Coronary artery (tissue), 2 donors: Measurements from ENCODE around the gene OTOR.

ENCODE experiments used
- DNase-seq: peaks from one replicate; pipeline ENCODE4 v3.0.0-alpha.2; 2017; ENCODE audit warnings: low spot score
- H3K27ac ChIP-seq, 2 donors: fragments of 200-600 bp; sonication (generic); one replicate each; pipeline ENCODE4 v1.5.1; 2016 to 2019
- H3K4me3 ChIP-seq: fragments of 200-600 bp; sonication (generic); 2 replicates; pipeline ENCODE4 v1.5.1; 2016; ENCODE audit warnings: mild to moderate bottlenecking, moderate library complexity
- TF ChIP-seq, protein P1 (sequence below): fragments of 200-600 bp; sonication (generic); IDR thresholded peaks from one replicate; pipeline ENCODE4 v1.5.1; 2019; ENCODE audit warnings: antibody characterized with exemption

The OTOR gene

DNA sequence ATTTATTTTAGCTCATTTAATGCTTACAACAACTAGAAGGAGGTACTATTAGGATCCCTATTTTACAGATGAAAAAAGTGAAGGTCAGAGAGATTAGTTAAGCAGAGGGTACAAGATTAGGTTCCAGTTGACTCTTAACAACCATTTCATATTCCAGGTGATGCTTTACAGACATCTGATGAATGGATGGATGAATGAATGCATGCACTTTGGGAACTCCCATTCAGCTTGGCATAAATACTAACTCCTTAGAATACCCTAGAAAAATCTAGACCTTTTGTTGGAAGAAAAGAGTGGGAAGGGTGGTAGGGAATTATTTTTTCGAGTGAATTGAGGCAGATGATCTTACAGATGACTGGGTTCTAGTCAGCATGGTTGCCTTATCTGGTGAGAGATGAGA is 19.1 kb upstream of the OTOR start:
- DNase-seq, result no peak
- H3K27ac ChIP-seq, result peak overlapping the region in 1 of 2 donors; percentile 68
- TF ChIP-seq, protein P1, sequence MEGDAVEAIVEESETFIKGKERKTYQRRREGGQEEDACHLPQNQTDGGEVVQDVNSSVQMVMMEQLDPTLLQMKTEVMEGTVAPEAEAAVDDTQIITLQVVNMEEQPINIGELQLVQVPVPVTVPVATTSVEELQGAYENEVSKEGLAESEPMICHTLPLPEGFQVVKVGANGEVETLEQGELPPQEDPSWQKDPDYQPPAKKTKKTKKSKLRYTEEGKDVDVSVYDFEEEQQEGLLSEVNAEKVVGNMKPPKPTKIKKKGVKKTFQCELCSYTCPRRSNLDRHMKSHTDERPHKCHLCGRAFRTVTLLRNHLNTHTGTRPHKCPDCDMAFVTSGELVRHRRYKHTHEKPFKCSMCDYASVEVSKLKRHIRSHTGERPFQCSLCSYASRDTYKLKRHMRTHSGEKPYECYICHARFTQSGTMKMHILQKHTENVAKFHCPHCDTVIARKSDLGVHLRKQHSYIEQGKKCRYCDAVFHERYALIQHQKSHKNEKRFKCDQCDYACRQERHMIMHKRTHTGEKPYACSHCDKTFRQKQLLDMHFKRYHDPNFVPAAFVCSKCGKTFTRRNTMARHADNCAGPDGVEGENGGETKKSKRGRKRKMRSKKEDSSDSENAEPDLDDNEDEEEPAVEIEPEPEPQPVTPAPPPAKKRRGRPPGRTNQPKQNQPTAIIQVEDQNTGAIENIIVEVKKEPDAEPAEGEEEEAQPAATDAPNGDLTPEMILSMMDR, result no peak
- H3K4me3 ChIP-seq, result peak overlapping the region; percentile 97

DNA sequence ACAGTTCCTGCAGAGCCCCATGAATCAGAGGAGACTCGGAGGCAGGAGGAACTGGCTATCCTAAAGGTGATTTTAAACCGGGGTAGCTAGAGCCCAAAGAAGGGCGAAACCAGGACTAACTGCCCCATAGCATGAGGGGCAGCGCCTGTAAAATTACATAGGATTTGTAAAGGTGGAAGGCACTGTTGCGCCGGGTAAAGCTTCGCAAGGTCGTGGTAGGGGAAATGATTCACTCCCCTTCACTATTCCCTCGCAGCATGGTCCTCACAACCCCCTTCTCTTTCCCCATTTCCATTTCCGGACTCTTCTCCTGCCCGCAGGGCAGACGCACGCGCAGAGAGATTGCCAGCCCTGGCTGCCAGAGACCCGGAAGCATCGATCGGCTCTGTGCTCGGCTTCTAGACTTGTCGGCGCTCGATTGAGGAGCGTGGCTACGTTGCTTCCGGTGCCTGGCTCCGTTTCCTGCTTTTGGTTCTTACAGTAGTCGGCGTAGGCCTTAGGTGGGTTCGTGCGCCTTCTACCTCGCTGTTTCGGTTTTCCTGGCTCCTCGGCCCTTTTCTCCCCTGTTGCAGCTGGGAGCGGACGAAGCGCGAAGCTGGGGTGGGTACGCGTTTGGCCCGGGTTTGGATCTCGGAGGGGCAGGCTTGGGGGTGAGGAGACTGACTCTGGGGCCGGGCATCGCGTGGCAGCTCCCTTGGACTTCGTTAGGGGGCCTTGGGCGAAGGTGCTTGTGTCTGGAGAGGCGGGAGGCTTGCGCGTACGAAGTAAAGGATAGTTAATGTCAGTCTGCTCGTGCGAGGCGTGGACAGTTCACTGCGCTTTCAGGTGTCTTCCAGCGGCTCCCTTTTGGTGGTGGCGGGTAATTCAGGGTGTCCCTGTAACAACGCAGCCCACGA is 18.3 kb upstream of the OTOR start, which contains the start of gene SNRPB2:
TSS of gene SNRPB2 (plus strand) at position 462 of the 896 bp plus-strand sequence. CDS start 1,677 bp downstream, outside the sequence.
- DNase-seq, result peak; percentile 93
- peak within 1 kb of the TSS; percentile 68 to 73 for H3K27ac ChIP-seq
- peak within 1 kb of the TSS; percentile 97 for H3K4me3 ChIP-seq
- TF ChIP-seq, protein P1, result no peak

DNA sequence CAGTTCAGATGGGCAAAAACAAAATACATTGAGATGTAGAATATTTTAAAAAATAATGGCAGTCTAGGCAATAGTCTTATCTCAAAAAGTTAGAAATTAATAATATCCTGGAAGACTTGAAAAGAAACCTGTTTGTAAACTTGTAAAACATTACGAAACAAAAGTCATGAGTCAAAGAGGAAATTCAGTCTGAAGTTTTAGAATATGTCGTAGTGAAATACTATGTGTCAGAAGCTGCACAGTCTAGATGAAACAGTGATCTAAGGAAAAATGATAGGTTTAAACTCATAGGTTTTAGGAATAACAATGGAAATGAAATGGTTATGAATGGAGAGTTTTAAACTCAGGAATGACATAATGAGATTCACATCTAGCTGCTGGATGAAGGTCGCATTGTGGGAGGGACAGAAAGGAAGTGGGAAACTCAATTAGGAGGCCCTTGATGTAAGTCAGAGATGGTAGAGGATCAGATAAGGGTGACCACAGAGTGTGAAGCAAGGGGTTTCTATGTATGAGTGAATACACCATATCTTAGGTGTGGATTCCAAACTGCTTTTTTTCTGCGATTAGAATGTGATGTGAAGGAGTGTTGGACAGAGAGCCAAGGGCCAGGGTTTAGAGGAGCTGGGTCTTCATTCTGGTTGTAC is 15.5 kb upstream of the OTOR start:
- Histone ChIP-seq H3K27ac (no peak overlapping the region), H3K4me3 (no peak overlapping the region)
- TF ChIP-seq, protein P1, result no peak
- DNase-seq, result no peak

DNA sequence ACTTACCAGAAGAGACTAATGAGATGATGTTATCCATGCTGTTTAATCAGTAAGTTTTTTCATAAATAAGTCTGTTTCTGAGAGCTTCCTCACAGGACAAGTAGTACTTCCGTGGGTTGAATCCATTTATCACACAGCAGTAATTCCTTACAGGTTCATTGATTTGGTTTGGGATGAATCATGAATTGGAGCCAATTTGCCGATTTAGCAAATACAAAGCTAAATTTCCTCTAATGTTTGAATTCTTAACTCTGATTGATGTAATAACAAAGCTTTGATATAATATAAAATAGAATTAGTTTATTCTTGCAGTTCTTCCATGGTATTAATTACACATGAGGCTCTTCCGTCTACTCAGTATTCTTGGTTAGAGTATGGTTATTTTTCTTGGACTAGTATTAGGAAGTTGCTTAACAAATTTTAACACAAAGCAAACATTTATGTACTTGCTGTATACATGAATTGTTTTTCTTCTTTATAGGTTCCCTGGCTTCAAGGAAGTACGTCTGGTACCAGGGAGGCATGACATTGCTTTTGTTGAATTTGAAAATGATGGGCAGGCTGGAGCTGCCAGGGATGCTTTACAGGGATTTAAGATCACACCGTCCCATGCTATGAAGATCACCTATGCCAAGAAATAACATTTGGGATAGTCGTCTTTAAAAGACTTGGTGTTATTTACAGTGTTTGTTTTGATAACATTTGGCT is 7.6 kb upstream of the OTOR start:
- no peak for DNase-seq
- no peak overlapping the region for H3K4me3 ChIP-seq
- TF ChIP-seq, protein P1, result no peak
- no peak overlapping the region for H3K27ac ChIP-seq

DNA sequence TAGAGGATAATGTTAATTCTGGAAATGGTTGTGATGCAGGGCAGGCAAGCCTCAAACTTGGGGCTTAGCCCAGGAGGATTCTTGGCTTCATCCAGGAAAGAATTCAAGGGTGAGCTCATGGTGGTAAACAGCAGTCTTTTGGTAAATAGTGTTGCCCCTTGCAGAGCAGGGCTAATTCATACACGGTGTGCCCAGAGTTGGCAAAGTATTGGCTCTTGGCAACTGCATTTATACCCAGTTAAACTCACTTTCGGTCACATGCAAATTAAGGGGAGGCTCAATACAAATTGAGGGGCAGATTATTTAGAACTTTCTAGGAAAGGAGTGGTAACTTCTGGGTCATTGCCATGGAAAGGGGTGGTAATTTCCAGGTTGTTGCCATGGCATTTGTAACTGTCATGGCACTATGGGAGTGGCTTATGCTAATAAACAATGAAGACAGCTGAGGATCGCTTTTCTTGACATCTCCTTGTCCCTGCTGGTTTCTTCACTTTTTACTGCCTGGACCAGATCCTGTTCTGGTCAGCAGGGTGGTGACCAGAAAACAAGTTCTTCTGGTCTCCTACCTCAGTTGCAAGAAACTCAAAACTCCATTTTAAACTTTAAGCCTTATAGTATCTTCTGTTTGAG is 3.9 kb upstream of the OTOR start:
- no peak for DNase-seq
- no peak overlapping the region for H3K4me3 ChIP-seq
- H3K27ac ChIP-seq, result no peak overlapping the region
- TF ChIP-seq, protein P1, result no peak

DNA sequence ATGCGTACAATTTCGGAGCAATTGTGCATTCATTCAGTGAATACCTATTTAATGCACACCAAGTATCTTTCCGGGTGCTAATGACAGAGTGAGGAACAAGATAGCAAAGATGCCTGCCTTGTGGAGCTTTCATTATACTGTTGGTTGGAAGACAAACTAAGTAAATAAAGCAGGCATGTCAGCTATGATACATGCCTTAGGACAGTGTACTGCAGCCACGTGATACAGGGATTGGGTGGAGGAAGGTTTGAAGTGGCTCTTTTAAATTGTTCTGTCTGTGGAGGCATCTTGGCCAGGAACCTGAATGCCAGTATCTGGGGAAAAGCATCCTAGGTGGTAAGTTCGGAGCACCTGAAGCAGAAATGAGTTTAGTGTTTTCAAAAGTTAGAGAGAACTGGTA is 3.0 kb upstream of the OTOR start:
- H3K4me3 ChIP-seq, result no peak overlapping the region
- no peak overlapping the region for H3K27ac ChIP-seq
- TF ChIP-seq, protein P1, result no peak
- DNase-seq, result no peak
